Neural progenitor cell (in vitro differentiated cells): ENCODE measurements around the gene SLC25A4.

Source experiments
- CTCF ChIP-seq: fragments of 200-600 bp; sonication (generic); IDR thresholded peaks from 2 replicates; pipeline ENCODE4 v1.5.1; 2017; ENCODE audit warnings: antibody characterized with exemption, mild to moderate bottlenecking
- EZH2 ChIP-seq: fragments of 200-600 bp; sonication (generic); IDR thresholded peaks from 2 replicates; pipeline ENCODE4 v1.6.1; 2017; ENCODE audit warnings: antibody characterized with exemption, mild to moderate bottlenecking, moderate library complexity

- TF ChIP-seq CTCF = no peak
- no peak for TF ChIP-seq EZH2
These were observed 42.6 kb upstream of the SLC25A4 start for GRCh38 chr4:185100423-185100822.
